Uterus (tissue), 4 donors: ENCODE results near the gene RARRES2. TPM values are rescaled to one million over a fixed set of nuclear protein-coding genes. Genes with fewer than 3 reads are reported as not detected.

Experiments
- DNase-seq, 2 donors: peaks; one replicate each; pipeline ENCODE4 v3.0.0-alpha.2; 2019 to 2020
- H3K27ac ChIP-seq, 2 donors: fragments of 200-600 bp; sonication (generic); 1 replicate in 1 of 2; 2 replicates in 1 of 2; pipeline ENCODE4 v1.5.1; 2016 to 2018
- H3K27me3 ChIP-seq, 2 donors: fragments of 200-600 bp; sonication (generic); one replicate each; pipeline ENCODE4 v1.5.1; 2018 to 2019; ENCODE audit warnings: control low read depth in 1 of 2
- H3K36me3 ChIP-seq, 2 donors: fragments of 200-600 bp; sonication (generic); one replicate each; pipeline ENCODE4 v1.5.1; 2019; ENCODE audit warnings: control low read depth in 1 of 2
- H3K4me1 ChIP-seq, 2 donors: fragments of 200-600 bp; sonication (generic); one replicate each; pipeline ENCODE4 v1.5.1; 2018 to 2019; ENCODE audit warnings: control low read depth in 1 of 2
- H3K4me3 ChIP-seq, 2 donors: fragments of 200-600 bp; sonication (generic); 1 replicate in 1 of 2; 2 replicates in 1 of 2; pipeline ENCODE4 v1.5.1; 2018 to 2019; ENCODE audit warnings: mild to moderate bottlenecking in 1 of 2
- H3K9me3 ChIP-seq, 2 donors: fragments of 200-600 bp; sonication (generic); one replicate each; pipeline ENCODE4 v1.5.1; 2019; ENCODE audit warnings: control low read depth in 1 of 2
- CTCF ChIP-seq, 4 experiments: fragments of 200-600 bp in 2 of 4; fragments of 450-650 bp in 2 of 4; sonication (generic) in 2 of 4; IDR thresholded peaks; one replicate each; pipeline ENCODE4 v1.5.1; 2016 to 2019; ENCODE audit warnings: antibody characterized with exemption in 4 of 4, mild to moderate bottlenecking in 2 of 4, moderate library complexity in 1 of 4
- POLR2A ChIP-seq, 2 donors: fragments of 450-650 bp; IDR thresholded peaks; one replicate each; pipeline ENCODE4 v1.6.1; 2016; ENCODE audit warnings: antibody characterized with exemption in 2 of 2, mild to moderate bottlenecking in 1 of 2, moderate library complexity in 1 of 2
- intact Hi-C: fragments of 100-400 bp; cut with DNase I; formaldehyde crosslinking; loops from one replicate; pipeline ENCODE4 v1.15.1; 2023; ENCODE audit warnings: low total_unique reads
- total RNA-seq, 4 donors: library from RNA; depleted of rRNA in 3 of 4; stranded (reverse); fragments of >200 nt in 3 of 4; gene quantifications; one replicate each; pipeline versions ENCODE4 v1.1.0 to v1.2.4, GENCODE V29; 2014 to 2023
- donor health status: DM: yes; HTN: yes; CAD: no.

Gene RARRES2
- total RNA-seq, 4 donors from 2014 or later: 128 to 536 (median 236) TPM

- Histone ChIP-seq H3K9me3 (no peaks in the 10 kb centered on the region), H3K4me3 (no peak overlapping the region), H3K4me1 (no peaks in the 10 kb centered on the region), H3K27me3 (no peaks in the 10 kb centered on the region), H3K27ac (no peak overlapping the region), H3K36me3 (no peaks in the 10 kb centered on the region)
- no peak for TF ChIP-seq POLR2A (IDR thresholded peaks at IDR 0.05)
- TF ChIP-seq CTCF (IDR thresholded peaks at IDR 0.05): no peak
- intact Hi-C loops: no loop called here
- DNase-seq: no peak
Observed at GRCh38 chr7:150346922-150347321, 5.5 kb upstream of the RARRES2 start.

GRCh38 chr7:150345012-150345411 lies 3.6 kb upstream of the RARRES2 start:
- DNase-seq: no peak
- no peak overlapping the region for H3K4me3 ChIP-seq
- TF ChIP-seq CTCF (IDR thresholded peaks at IDR 0.05) (no peak), POLR2A (IDR thresholded peaks at IDR 0.05) (no peak)
- H3K27ac ChIP-seq: no peak overlapping the region
- no peaks in the 10 kb centered on the region for H3K27me3 ChIP-seq
- intact Hi-C loops: no loop called here
- H3K4me1 ChIP-seq: no peaks in the 10 kb centered on the region
- no peaks in the 10 kb centered on the region for H3K9me3 ChIP-seq
- no peaks in the 10 kb centered on the region for H3K36me3 ChIP-seq

- no peak for DNase-seq
- Histone ChIP-seq H3K4me3 (no peak overlapping the region), H3K27ac (no peak overlapping the region), H3K27me3 (no peaks in the 10 kb centered on the region), H3K36me3 (no peaks in the 10 kb centered on the region), H3K9me3 (no peaks in the 10 kb centered on the region), H3K4me1 (peaks cover 0 to 4% of the 10 kb centered on the region in 2 donors)
- intact Hi-C loops: no loop called here
- TF ChIP-seq POLR2A (IDR thresholded peaks at IDR 0.05) (no peak), CTCF (IDR thresholded peaks at IDR 0.05) (no peak)
Observed at GRCh38 chr7:150344299-150344698, 2.9 kb upstream of the RARRES2 start.

- Histone ChIP-seq H3K9me3 (no peaks in the 10 kb centered on the region), H3K27ac (peak overlapping the region in 1 of 2 donors; percentile 94), H3K4me3 (no peak overlapping the region), H3K27me3 (no peaks in the 10 kb centered on the region), H3K36me3 (no peaks in the 10 kb centered on the region), H3K4me1 (peaks cover 0 to 9% of the 10 kb centered on the region in 2 donors)
- DNase-seq: no peak
- intact Hi-C loops: no loop called here
- TF ChIP-seq CTCF (IDR thresholded peaks at IDR 0.05) (no peak), POLR2A (IDR thresholded peaks at IDR 0.05) (no peak)
Observed at GRCh38 chr7:150343225-150343624, 1.8 kb upstream of the RARRES2 start.

GRCh38 chr7:150342121-150342408 lies 636 bp upstream of the RARRES2 start:
- peak overlapping the region; percentile 94 to 96 for H3K27ac ChIP-seq
- peak overlapping the region; percentile 65 to 80 for H3K4me3 ChIP-seq
- no peak for DNase-seq
- TF ChIP-seq POLR2A (IDR thresholded peaks at IDR 0.05) (no peak), CTCF (IDR thresholded peaks at IDR 0.05) (no peak)
- intact Hi-C loops: no loop called here
- no peaks in the 10 kb centered on the region for H3K27me3 ChIP-seq
- no peaks in the 10 kb centered on the region for H3K36me3 ChIP-seq
- no peaks in the 10 kb centered on the region for H3K9me3 ChIP-seq
- peaks cover 0 to 9% of the 10 kb centered on the region in 2 donors for H3K4me1 ChIP-seq
